Mesenteric fat pad (tissue), 1 donor: ENCODE measurements around the gene ZNF319. TPM values are rescaled to one million over a fixed set of nuclear protein-coding genes. Genes with fewer than 3 reads are reported as not detected.

Source experiments
- DNase-seq: peaks from one replicate; pipeline ENCODE4 v3.0.0-alpha.2; 2020; ENCODE audit warnings: low spot score
- total RNA-seq: library from RNA; stranded (reverse); fragmentation: NEBNext Ultra II Directional; extraction: Animal tissue kit (Norgen Biotek cat#: 25700); gene quantifications from one replicate; pipeline ENCODE4 v1.2.1, GENCODE V29; 2021
- donor health status: DM: yes; HTN: yes; CAD: no.

Gene ZNF319
- total RNA-seq, 1 donor from 2014 or later, result 7.5 TPM

DNA sequence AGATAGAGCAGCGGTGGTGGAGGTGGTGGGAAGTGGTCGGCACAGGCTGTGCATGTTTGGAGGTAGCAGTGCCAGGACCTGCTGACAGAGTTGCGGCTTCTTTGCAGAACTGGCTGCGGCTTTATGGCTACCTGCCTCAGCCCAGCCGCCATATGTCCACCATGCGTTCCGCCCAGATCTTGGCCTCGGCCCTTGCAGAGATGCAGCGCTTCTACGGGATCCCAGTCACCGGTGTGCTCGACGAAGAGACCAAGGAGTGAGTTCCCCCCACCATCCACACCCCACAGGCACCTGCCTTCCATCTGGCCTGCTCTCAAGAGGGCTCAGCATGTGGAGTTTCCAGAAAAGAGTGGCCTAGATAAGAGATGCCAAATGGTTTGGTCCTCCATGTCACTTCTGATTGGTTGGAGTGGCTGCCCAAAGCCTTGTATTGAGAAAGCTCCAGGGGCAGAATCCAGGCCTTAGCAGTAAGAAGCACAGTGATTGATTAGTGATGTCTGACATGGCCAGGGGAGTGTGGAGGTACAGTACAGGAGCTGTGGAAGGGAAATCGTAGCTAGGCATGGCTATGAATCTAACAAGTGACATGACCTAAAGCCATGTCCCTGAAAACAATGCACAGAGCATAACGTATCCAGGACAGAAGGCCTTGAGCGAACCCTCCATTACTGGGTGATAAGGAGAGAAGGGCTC is 37.0 kb upstream of the ZNF319 start:
- no peak for DNase-seq

DNA sequence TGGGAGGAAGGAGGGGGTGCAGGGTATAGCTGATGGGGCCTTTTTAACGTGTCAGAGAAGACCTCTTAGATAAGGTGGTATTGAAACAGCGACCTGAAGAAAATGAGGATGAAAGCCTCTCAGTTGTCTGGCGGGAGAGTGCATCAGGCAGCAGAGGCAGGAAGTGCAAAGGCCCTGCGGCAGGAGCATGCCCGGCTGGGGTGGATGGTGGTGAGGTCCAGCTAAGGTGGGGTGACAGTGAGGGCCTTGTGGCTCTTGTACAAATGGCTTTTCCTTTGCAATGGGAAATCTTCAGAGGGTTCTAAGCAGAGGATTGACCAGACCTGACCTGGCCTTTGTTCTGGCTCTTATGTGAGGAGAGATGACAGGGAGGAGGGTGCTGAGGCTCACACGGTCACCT is 36.5 kb upstream of the ZNF319 start:
- no peak for DNase-seq

DNA sequence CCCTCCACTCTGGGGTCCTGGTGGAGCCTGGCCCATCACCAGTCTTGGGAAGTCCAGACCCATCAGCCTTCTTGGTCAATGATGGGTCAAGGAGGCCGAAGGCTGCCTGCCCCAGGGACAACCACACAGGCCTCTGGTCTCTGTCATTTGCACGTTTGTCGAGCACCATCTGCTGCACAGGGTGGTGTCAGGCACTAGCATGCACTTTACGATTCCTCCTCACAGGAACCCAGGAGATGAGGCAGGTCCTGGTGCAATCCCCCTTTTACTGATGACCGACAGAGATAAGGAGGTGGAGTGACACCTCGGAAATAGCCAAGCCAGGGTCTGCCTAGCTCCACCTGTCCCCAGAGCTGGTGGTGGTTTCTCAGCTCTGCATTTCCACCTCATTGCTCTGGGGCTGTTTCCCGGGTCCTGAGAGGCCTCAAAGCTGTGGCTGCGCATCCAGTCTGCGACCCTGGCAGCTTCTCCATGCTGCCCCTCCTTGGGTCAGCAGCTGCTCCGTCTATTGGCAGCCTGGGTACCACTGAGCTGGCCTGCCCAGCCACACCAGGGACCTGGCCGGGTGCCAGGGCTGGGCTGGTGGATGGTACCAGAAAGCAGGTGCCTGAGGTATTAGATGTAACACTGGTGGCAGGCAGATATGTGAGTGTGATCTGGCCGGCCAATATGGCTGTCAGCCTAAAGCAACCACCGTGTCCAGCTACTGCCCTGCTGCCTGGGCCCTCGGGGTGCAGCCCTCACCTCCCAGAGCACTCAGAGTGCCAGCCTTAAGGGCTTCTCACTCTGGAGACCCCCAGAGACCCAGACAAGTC is 35.1 kb upstream of the ZNF319 start:
- no peak for DNase-seq

DNA sequence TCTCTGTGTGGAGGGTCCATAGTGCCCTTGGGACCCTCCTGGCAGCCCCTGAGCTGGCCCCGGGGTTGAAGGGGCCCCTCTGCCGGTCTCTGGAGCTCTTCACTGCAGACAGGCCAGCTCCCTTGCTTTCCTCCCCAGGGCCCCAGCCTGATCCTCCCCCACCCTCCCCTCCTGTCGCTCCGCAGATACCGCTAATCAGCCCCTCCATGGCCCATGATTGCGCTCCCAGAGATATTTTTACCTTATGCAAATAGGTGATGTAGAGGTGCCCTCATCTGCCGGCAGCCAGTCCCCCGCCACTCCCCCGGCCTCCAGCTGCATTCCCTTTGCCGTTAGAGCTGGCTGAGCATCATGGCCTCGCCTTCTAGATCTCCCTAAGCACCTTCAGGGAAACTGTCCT is 34.3 kb upstream of the ZNF319 start:
- no peak for DNase-seq

DNA sequence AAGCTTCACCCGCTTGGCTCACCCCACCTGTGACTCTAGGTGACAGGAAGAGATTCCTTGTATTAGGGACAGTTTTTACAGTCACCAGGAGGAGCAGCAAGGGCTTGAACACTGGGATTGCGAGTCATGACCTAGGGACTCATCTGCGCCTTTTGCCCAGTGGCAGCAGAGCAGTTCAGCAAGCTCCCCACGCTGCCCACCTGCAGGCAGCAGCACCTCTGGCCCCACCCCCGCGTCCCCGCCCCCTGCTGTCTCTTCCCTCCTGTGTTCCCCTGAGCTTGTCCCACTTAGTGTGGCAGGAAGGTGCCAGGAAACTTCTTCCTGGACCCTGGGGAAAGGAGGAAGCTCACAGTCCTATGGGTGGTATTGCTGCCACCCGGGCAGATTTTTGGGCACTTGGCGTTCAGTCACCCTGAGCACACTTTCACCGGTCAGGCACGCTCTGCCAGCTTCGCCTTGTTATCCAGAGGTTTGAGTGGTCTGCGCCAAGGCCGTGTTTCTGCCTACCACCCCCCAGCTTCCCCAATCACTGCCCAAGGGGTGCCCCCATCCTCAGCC is 33.7 kb upstream of the ZNF319 start:
- no peak for DNase-seq

DNA sequence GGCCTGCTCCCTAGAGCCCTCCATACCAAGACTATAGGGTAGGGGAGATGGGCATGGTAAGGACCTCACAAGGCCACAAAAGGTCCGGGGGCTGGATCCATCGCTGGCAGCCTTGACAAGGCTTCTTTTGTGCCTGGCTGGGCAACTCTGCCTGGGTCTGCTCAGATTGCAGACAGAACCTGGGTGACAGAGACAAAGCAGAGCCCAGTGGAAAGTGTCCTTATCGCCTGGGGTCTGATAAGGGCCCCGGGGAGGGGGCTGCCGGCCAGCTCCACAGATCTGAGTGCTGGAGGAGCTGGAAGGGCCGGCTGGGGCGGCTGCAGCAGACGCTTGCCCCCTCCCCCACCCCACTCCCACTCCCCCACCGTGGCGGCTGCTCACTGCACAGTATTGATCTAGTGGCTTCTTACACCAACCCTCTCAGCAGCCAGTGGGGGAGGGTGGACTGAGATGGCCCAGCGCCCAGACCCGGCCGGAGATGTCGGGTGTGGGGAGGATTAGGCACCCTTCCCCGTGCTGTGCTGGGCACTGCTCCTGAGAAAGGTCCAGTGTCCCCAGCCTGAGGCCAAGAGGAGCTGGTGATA is 32.3 kb upstream of the ZNF319 start:
- no peak for DNase-seq

DNA sequence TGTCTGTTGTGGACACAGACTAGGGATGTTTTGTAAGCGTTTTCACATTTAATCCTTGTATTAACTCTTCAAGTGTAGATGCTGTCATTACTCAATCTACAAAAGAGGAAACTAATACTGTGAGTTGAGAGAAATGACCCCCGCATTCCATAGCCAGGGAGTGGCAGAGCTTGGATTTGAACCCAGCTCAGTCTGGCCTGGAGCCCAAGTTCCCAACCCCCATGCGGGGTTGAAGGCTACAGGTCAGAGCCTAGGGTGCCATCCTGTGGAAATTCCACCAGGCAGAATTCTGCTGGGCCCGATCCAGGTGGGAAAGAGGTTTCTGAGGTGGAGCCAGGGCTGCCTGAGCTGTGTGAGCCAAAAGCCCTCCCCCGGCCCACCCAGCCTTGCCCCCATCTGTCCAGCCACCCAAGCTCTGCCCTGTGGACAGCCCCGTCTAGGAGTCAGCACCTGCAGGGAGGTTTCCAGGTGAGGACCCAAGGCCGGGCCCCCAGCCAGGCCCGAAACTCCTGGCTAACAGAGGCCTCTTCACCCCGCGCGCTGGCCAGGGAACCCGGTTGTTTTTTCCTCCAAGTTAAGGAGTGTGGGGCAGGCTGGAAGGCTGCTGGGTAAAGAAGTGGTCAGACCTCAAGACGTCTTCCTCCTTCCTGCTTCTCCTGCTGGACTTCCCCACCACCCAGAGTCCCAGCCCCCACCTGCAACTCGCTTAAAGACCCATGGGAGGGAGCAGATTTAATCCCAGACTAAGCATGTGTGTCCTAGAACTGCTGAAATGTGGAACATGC is 30.7 kb upstream of the ZNF319 start:
- DNase-seq, result no peak

DNA sequence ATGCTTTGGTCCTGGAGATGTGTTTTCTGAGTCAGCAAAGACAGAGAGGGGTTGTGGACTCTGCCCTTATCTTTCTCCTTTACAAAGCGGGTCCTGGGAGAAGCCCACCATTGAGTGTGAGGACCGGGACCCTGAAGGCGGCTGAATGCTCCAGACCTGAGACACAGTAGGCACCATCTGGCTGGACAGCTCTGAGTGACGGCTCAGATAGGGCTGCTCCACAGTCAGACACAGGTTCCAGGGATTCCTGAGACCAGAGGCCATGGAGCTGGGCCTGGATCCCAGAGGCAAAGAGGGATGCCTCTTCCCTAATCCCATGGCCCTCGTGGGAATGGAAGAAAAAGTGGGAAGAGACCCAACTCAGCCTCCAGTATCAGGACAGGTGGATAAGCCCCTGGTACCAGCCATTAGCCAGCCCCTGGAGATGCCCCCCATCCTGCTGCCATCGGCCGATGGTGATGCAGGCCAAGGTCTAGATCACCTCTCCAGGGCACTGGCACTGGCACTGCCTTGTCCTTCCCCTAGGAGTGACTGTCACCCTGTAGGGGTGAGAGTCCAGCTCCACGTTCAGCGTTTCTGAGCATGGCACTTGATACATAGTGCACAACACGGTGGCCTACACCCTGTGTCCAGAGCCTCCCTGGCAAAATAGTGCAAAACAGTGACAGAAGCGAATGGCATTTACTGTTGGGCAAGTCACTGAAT is 29.8 kb upstream of the ZNF319 start:
- DNase-seq, result no peak

DNA sequence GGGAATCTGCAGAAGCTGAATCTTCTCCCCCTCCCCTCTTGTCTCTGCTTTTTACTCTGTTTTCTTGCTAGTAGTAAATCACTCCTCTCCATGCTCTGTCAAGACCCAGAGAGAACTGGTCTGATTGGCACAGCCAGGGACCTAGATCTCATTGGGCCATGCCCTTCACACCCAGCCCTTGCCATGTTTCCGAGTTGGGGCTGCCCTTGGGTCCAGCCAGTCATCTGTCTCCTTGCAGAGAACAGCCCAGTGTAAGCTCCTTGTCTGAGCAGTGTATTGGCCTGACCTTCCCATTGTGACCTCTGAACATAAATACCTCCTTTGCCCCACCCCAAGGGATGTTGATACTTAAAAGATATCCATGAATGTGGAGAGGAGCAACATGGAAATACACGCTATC is 28.9 kb upstream of the ZNF319 start:
- no peak for DNase-seq

DNA sequence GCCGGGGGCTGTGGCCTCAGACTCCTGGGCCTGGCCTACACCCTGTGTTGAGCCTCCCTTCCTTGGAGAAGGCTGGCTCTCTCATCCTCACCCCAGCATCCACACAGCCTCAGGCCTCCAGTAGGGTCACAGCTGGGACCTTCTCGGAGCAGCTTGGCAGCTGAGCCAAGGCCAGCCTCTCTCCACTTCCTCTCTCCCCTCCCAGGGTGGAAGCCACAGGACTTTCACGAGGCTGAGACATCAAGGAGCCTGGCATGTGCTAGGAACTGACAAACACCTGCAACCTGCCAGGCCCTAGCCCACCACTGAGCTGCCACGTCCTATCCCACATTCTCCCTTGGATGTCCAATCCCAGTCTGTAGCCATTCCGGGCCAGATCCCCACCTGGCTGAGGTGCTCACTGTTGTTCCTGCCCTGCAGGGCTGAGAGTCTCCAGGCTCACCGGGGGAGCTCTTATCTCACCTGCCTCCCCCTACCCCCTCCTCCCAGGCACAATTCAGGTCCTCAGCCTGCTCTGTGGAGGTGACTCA is 28.1 kb upstream of the ZNF319 start:
- no peak for DNase-seq

DNA sequence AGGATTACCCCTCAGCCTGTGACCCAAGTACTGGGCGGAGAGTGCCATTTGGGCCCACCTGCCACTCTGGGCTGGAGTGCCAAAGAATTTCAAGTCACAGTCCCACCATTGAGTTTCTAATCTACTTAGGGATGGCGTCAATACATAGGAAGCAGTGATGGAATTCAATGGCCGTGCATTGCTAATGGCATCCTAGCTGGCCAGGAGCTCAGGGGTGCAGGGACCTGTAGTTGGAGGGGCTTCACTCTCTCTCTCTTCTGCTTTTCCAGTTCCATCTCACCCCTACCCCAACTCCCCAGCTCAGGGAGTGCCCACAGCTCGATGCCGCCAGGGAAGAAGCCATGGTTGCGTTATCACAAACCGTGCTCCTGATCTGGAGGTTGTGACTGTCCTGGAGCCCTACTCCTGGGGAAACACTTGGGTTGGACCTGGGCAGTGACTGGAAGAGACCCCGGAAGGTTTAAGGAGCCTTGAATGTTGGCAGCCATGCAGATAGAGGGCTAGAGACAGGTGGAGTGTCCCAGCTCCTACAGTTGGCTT is 27.5 kb upstream of the ZNF319 start:
- no peak for DNase-seq

DNA sequence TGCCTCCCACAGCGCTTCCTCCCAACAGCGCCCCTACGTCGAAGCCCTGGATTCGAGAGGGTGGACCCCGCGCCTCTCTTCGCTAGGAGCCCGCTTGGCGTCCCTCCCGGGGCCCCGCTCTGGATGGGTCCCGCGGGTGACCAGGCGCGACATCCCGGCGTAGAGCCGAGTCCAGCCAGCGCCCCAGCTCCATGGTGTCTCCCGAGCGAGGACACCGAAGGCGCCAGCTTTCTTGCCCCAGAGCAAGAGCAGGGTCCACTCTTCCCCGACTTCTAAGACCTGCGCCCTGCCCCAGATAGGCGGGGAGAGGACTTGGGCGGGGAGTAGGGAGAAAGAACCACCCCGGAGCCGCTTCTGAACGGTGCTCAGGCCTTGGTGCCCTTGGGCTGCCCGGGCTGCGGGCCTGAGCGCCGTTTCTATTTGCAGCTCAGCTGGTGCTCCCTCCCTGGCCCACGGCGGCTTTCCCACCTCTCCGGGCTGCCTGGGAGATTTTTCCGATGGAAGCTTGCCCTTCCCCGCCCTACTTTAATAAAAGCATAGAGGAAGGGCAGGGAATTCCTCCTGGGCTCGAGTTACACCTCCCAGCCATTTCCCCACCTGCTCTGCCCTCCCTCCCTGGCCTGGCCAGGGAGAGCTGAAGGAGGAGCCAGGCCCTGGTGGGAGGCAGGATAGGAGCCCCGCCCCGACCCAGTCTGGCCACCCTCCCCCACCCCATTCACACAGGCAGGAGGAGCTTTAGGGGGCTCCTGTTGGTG is 26.9 kb upstream of the ZNF319 start:
- no peak for DNase-seq

DNA sequence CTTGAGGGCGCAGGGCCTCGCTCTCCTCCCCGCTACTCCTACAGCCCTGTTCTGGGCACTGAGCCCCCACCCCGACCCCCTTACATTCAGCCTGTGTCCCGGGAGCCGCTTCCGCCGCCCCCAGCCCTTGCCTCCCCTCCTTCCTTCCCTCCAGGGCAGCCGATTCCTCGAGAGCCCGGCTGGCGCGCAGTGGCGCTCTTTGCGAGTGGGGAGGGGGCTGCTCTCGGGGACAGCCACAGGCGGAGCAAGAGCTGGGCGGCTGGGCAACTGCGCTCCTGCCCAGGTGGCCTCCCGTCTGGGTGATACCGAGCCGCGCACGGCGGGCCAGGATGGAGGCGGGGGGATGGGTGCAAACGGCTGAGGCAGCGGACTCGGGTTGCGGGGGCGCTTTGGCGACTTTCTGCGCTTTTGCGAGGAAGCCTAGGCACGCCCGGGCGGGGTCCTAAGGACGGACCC is 26.3 kb upstream of the ZNF319 start:
- DNase-seq, result no peak

DNA sequence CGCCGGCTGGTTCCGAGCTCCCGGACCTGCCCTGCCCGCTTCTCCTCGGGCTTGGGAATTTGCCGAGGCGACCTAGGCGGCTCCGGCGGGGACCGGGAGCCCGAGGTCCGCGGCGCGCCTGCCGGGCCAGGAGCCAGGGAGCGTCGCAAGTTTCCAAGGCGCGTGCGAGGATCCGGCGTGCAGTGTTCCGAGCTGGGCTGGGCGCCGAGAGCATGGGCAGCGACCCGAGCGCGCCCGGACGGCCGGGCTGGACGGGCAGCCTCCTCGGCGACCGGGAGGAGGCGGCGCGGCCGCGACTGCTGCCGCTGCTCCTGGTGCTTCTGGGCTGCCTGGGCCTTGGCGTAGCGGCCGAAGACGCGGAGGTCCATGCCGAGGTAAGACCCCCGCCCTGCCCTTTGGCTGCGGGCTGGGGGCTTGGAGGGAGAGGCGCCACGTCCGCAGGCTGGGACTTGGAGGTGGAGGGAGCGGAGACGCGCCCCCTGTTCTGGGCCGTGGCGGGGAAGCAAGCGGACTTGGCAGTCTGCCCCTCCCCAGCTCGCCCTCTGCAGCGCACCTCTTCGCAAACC is 25.8 kb upstream of the ZNF319 start:
- DNase-seq, result no peak

DNA sequence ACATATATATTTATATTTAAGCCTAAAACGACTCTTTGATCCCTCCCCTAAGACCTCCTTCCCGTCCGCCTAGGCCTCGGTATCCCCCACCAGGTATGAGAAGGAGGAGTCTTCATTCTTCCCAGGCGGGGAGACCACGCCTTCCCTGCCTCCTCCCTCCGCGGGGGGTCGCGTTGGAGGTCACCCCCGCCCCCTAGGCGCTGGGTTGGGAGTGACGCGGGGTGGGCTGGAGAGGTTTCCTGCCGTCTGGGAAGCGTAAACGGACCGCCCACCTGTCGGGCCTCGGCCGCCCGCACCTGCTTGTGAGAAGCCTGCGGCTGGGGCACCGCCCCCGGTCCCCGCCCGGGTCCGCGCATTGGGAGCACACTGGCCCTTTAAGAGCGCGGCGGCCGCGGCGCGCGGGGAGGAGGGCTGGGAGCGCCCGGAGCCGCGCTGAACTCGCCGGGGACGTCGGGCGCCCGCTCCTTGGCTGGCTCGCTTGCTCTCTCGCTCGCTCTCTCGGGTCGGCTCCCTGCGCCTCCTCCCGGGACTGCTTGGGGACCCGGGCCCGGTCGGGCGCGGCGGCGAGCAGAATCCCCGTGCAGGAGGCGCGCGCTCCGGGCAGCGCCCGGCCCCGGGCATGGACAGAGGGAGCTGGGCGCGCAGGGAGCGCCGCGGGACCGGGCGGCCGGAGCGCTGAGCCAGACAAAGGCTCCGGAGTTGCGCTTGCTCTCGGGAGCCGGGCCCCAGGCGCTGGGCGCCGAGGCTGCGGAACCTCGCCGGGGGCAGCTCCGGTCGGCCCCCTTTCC is 25.1 kb upstream of the ZNF319 start, which contains the start of gene MMP15:
TSS of gene MMP15 (plus strand) at position 404 of the 788 bp plus-strand sequence. CDS start 597 bp downstream, outside the sequence.
- no peak for DNase-seq

DNA sequence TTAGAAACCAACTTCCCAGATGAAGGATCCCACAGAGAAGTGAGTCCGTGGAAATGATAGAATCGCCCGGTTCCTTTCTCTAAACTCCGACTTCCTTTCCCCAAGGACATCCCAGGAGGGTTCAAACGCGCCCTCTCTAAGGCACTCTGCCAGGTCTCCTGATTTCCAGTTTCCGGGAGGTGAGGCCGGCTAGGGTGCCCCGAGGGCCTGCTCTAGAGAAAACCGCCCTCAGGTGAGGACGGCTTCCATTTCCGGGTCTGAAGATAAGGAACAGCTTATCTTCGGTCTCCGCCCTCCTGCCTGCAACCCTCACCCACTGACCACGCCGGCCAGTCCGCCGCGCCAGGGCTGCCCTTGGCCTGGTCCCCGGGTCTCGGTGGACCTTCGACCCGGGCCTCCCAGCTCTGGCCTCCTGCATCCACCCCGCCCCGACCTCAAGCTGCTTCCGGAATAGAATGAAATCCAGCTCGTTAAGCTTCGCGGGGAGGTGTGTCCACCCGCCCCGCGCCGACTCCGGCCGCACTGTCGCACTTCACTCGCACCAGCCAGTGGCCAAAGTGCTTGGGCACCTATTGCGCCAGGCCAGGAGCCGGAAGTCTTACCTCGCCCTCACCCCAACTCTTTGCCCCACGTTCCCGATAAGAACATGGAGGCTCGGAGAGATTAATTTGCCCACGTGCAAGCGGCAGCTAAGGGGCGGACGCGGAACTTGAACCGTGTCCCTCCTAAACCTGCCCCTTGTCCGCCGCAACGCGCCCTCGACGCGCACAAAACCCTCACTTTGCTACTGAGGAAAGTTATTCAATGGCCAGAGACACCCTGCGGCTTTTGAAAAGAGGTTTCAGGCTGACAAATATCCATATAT is 24.2 kb upstream of the ZNF319 start:
- no peak for DNase-seq
